NCI-H226 (cell line): ENCODE data around the gene CCNE1.
A peak's percentile ranks its signal among the peaks of the same experiment; 100 is the strongest.

Experiments used
- DNase-seq: peaks from one replicate; pipeline ENCODE4 v3.0.0-alpha.2; 2015

The CCNE1 gene

DNA sequence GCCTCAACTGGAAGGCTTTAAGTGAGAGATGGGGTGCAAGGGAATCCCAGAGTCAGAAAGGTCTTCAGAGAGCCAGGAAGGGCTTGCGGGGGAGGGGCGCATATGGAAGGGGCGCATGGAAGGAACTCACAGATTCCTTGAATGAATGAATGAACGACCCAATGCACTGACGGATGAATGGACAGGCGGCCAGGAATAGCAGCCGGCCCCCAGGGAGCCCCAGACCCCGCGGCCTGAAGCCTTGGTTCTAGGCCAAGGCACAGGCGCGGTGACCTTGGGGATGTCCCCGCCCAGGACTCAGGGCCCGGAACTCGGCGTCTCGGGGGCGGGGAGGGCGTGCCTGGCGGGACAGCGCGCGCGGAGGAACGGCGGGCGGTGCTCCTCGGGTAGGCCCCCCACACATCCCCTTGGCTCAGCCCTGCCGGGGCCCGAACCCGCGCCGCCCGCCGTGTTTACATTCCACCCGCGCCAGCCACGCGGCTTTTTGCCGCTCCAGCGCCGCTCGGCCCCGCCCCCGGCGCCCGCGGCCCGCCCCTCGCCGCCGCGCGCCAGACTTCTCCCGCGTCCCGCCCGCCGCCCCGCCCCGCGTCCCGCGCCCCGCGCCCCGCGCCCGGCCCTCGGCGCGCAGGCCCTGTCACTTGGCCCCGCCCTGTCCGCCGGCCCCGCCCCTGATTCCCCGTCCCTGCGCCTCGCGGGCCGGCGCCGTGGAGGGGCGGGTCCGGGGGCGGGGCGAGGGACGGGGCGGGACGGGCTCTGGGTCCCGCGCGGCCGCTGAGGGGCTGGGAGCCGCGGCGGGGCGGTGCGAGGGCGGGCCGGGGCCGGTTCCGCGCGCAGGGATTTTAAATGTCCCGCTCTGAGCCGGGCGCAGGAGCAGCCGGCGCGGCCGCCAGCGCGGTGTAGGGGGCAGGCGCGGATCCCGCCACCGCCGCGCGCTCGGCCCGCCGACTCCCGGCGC lies at the start of gene CCNE1:
TSS of gene CCNE1 (plus strand) at position 867 of the 955 bp plus-strand sequence. CDS start 565 bp downstream, outside the sequence.
- peak; percentile 73 for DNase-seq

DNA sequence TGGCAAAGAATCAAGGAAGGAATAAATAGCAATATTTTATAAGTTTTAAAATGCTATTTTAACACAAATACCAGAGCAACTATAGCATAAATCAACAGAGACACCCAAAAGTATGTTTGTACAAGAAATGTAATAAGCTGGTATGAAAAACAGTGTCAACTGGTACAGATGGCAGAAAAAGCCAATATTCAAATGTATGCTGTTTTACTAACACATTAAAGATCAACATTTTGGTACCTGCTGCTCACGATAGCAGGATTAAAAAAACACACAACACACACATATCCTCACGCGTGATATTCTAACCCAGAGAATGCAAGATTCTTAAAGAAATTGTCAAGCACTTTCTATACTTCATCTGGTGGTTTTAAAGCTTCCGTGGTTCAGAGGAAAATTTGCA lies 48.6 kb upstream of the CCNE1 start:
- DNase-seq, result no peak

DNA sequence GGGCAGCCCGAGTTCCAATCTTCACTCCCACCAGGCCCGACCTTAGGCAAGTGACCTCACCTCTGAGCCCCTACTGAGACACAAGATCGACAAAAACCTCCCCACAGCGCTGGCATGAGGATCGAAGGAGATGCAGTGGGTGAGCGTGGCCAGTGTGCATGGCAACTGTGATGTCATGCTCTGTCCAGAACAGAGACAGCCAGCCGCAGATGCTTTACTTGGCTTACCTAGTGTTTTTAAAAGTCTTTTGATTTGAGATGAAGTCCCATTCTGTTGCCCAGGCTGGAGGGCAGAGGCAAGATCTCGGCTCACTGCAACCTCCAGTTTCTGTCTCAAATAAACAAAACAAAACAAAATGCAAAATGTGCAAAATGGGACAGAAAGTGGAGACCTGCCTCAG lies 47.4 kb upstream of the CCNE1 start:
- DNase-seq, result no peak

DNA sequence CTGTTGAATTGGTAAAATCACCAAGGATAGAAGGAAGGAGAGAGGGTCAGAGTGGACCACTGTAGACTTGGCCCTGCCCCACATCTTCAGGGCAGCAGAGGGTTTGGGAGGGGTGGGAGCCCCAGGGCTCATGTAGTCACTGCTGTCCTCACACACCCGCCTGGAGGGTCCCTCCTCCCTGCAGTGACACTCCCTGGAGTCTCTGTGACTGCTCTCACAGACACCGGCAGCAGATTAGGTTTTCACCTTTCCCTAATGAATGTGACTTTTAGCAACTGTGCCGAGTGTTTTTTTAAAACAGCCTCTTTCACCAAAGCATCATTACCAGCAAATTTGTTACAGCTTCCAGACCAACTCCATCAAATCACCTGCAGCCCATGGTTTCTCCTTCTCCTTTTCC lies 45.7 kb upstream of the CCNE1 start:
- no peak for DNase-seq

DNA sequence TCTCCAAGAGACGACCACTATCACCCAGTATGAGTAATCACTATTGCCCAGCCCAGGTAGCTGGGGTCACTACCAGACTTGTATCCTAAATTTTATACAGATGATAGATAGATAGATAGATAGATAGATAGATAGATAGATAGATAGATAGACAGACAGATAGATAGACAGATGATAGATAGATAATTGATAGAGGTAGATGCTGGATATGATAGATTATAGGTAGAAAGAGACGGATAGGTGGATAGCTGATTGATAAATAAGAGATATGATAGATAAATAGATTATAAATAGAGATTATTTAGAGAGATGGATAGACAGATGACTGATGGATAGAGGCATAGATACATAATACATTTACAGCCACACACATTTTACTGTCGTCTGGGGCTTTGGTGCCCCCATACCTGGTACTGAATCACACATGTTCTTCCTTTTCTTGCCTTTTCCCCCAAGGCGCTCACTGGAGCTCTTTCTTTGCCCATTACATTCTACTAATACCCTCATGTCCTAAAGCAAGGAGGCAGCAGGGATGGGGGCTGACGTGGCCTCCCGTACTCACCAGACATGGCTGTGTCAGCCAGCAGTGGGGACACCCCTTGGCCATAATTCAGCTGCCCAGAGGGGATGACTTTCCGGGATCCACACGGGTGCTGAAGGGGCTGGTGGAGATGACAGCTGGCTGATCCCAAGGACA lies 44.6 kb upstream of the CCNE1 start:
- no peak for DNase-seq

DNA sequence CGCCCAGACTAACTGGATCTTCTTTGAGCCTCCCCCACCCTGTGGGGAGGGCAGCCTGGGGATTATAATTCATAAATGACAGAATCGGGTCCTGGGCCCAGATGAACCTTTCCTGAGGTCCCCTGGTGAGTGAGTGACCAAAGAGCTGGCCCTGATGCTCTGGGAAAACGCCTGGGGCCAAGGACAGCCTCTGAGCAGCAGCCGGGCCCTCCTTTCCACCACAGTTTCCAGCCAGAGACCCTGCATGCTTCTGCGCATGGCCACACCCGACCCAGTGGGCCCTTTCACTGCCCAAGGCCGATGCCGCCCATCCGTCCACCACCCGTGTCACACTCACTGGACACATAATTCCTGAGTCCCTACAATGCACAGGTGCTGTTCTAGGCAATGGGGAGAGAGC lies 43.6 kb upstream of the CCNE1 start:
- DNase-seq, result no peak

DNA sequence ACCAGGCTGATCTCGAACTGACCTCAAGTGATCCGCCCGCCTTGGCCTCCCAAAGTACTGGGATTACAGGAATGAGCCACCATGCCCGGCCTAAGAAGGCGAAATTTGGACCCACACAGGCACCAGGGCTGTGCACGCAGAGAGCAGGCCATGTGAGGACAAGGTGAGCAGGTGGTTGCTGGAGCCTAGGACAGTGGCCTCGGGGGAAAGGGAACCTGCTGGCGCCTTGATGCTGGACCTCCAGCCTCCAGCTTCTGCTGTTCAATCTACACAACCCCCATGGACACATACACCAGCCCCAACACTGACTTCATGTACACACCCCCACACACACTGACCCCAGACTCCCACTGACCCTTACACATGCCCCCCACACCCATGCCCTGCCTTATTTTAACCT lies 41.8 kb upstream of the CCNE1 start:
- DNase-seq, result no peak

DNA sequence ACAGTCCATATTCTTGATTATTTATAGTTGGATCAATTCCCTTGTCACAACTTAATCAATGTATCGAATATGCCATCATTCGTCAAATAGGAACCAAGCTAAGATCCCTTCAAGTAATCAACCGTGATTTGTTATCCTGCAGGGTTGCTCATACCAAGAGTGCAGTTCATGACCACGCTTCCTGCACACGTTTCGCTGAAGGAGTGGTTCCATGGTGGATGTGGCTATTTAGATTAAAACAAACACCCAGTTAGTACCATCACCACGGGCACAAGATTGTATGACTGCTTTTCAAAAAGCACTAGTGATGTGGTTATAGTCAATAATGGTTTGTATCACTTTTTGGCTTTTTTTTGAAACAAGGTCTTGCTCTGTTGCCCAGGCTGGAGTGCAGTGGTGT lies 41.1 kb upstream of the CCNE1 start:
- DNase-seq, result no peak

DNA sequence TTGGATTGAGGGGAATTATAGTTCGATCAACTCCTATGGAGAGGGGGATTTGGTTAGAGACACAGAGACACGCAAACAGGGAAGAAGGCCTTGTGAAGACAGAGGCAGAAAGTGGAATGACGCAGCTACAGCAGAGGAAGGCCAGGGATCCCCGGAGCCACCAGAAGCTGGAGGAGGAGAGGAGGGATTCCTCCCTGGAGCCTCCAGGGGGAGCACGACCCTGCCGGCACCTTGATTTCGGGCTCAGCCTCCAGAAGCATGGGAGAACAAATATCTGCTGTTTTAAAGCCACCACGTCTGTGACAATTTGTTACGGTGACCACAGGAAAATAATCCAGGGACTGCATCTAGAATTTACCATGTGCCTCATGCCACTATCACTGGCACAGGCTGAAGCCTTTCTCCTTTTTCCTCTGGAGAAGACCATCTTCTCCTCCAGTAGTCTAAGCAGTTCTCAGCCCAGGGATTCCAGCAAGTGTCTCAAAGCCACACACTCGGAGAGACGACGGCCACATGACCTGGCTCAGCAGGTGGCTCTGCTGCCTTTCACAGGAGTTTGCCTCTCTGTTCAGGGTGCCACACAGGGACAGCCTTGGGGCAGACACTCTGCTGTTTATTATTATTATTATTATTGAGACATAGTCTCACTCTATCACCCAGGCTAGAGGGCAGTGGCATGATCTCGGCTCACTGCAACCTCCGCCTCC lies 39.9 kb upstream of the CCNE1 start:
- peak; percentile 21 for DNase-seq

DNA sequence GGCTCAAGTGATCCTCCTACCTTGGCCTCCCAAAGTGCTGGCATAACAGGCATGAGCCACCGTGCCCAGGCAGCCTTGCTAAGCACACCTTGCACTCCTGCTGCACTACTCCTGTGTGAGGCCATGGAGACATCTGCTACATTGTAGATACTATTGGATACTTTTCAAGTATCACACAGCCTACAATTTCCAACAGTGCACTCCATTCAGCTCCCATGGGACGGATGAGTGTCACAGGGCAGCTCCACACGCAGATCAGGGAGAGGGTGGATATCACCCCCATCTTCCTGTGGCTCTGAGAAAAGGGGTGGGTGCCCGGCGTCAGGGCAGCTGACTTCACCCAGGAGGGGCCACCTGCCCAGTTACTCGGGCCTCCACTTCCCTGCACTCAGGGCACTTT lies 39.1 kb upstream of the CCNE1 start:
- no peak for DNase-seq

DNA sequence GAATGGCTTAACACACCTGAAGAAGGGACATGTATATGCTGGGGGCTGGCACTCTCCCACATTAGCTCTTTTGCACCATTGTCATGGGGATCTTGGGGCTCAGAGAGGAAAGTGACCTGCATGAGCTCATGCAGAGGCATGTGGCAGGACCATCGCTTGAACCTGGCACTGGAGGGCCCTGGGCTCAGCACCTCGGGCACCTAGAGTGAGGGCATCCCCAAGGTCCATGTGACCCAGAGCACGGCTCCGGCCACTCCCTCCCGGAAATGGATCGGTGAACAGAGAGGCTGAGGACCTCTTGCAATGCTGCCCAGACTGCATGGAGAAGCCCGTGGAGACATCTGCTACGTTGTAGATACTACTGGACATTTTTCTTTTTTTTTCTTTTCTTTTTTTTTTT lies 38.6 kb upstream of the CCNE1 start:
- DNase-seq, result no peak

DNA sequence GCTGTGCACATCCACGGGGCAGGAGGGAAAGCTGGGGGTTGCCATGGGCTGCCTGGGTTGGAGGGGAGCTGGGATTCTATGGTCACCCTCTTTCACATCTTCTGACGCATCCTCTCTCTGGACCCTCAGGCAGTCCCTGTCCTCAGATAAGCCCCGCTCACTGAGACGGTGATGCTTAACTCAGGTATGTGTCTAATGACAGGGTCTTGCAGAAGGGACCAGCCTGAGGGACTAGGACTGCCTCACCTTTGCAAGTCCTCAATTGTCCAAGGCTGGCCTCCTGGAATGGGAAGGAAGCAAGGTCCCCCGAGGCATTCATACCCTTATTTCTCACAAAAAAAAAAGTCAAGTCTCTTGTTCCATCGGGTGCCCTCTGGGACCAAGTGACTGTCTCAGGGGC lies 37.7 kb upstream of the CCNE1 start:
- DNase-seq, result no peak

DNA sequence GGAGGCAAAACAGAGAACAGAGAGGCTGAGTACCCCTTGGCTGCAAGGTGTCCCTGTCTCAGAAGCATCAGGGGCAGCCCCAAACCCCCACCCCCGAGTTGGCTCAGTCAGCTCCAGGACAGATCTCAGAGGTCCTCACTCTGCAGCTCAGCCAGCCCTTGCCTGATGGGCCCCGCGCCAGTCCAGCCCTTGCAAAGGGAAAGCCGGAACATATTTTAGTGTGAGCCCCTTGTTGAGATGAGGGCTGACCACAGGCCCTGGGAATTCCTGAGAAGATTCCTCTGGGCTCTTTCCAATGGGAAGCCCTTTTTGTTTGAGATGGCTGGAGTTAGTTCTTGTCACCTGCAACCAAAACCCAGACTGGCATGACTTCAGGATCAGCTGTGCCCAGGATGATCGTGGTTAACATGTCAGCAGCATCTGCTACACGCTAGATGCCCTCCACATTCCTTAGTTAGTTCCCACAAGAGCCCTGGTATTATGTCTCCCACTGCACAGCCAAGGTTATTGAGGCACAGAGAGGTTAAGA lies 33.9 kb upstream of the CCNE1 start:
- DNase-seq, result no peak

DNA sequence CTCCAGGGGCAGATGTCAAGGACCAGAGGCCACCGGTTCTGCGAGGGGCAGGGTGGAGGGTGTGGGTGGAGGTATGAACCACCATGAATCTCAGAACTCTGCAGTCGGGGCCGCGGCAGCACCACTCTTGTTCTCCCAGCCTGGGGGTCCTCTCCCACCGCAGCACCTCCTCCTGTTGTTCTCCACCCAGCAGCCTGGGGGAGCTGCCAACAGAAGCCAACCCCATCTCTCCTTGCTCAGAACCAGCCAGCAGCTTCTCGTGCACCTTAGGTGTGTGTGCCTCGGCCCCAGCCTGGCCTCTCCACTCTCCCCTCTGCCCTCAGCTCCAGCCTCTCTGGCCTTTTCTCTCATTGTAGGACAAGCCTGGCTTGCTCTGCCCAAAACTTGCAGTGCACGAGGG lies 31.9 kb upstream of the CCNE1 start:
- DNase-seq, result no peak

DNA sequence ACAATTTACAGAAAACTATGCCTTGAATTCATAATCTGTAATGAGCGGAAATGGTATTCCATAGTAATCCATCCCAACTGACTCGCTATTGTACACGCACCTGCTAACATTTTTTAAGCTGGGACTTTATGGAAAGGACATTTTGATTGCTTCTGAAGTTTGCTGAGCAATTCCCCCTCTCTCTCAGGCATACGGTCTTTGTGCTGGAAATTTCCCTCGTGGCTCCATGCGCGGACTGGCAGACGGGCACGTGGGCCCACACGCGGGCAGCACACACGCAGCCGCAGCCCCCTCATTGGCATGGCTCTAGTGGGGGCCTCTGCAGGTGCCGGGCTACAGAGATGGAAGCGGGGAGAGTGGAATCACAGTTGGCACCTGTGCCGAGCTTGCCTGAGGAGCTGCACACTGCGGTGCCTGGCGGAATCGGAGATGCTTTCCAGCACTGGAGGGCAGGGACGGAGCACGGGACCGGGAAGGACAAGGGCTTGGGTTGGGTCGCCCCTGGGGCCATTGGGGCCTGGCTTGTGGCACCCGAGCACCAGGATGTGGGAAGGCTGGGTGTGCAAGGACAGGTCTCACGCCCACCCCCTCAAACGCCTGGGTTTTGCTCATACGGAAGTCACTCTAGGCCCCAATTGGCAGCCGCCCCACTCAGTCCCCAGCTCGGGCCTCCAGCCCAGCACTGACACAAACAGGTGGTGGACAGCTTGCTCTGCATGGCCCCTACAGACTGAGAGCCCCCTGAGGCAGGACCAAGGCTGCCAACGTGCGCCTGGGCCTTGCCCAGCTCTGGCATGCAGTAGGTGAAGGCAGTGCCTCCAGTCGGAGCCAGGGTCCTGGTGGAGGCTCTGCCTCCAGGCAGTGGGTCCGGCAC lies 30.2 kb upstream of the CCNE1 start:
- DNase-seq, result no peak

DNA sequence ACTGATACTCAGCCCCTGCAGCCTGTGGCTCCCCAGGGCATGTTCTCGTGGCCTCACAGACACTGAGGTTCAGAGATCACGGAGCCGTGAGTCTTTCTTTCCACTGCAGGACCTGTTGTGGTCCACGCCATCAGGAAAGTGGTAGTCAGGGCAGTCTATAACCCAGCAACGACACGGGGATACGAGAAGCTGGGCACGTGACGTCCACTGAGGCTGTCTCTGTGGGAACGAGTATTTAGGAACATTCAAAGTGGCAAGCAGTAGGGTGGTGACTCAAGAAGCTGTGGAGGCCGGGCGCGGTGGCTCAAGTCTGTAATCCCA lies 29.6 kb upstream of the CCNE1 start:
- no peak for DNase-seq

DNA sequence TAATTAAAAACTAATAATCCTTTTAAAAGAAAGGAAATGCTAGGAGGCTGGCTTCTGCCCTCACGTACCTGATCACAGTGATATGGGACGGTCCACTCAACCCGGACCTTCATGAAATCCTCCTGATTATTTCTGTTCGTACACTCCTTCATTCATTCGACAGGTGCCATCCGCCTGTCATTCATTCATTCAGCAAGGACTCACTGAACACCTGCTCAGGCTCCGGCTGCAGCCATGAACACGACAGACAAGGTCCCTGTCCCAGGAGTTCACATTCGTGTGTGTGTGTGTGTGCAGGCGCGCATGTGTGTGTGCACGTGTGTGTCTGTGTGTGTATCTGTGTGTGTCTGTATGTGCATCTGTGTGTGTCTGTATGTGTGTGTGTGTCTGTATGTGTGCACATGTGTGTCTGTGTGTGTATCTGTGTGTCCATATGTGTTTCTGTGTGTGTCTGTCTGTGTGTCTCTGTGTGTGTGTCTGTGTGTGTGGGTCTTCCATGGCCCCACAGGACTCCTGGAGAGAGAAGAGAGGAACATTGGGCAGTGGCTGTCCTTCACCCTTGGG lies 28.1 kb upstream of the CCNE1 start:
- no peak for DNase-seq

DNA sequence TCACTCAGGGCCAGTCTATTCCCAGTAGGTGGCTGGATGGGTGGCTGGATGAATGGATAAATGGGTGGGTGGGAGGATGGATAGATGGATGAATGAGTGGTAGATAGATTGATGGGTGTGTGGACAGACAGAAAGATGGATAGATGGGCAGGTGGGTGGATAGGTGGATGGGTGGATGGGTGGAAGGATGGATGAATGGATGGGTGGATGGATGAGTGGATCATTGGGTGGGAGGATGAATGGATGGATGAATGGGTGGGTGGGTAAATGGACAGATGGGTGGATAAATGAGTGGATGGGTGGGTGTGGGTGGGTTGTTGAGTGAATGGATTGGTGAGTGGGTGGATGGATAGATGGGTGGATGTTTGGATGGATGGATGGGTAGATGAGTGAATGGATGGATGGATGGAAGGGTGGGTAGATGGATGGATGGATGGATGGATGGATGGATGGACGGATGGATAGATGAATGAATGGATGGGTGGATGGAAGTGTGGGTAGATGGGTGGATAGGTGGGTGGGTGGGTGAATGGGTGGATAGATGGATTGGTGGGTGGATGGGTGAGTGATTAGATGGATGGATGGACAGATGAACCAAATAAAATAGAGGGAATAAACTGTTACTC lies 27.1 kb upstream of the CCNE1 start:
- DNase-seq, result no peak

DNA sequence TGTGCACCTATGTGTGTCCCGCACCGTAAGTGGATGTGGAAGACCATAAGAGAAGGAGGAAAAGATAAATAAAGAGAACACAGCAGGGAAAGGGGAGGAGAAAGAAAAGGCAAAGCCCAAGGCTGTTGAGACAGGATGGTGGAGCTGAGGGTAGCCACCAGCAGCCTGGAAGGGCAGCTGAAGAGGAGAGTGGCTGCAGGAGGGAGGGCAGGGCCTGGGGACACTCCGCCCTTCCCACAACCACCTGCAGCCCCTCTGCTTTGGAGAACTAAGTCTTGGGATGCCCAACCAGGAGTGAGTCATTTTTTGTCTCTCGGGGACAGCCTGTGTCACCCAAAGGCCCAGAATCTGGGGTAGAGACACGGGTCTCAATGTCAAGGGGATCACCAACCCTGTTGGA lies 26.4 kb upstream of the CCNE1 start:
- no peak for DNase-seq

DNA sequence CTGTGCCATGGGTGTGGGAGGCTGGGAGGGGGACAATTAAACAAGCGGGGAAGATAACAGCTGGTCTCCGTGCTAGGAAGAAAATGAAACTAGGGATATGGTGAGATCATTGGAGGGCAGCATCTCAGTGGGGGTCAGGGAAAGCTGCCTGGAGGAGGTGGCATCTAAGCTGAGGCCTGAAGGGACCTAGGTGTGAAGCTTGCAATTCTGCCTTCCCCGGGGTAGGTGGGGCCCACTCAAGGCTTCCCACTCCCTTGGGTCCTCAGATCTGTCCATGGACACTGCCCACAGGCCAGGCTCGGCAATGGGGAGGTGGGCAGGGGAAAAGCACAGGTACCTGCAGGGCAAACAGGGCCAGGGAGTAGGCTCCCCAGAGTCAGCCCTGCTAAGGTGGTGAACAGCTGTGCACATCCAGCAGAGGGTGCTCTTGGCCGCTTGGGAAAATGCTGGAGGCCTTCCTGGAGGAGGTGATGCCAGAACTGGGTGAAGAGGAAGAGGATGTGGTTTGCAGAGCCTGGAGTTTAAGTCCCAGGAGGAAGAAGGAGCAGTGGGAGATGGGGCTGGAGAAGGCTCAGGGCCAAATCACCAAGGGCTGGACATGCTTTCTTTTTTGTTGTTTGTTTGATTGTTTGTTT lies 25.7 kb upstream of the CCNE1 start:
- DNase-seq, result no peak

DNA sequence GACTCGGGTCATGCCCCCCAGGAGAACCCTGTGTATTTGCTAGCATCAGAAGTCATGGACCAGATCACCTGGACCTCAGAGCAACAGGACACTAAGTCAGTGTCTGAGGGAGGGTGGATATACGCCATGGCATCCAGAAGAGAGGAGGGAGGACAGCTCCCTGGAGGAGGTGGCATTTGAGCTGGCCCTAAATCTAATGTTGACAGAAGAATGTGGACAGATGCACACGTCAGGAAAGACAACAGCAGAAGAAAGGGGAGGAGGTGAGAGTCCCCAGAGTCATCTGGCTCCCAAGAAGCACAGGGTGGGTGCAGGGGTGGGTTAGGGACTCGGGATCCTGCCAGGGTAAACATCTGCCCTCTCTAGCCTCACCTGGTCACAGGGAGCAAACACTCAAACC lies 24.5 kb upstream of the CCNE1 start:
- no peak for DNase-seq
